T-helper 2 cell (primary cell): Measurements from ENCODE around the gene PRR20C.
"Not testable (repeated sequence)": the region's sequence is repeated elsewhere in the genome, so short reads cannot be mapped to it uniquely, and the experiment has no call there.

Experiments
- DNase-seq, 5 experiments: peaks; one replicate each; pipeline versions ENCODE4 v3.0.0 to v3.0.0-alpha.2; 2012 to 2022
- total RNA-seq, 2 donors: gene quantifications; one replicate each; lab custom pipeline; 2026; lab: John Stamatoyannopoulos, UW

Gene PRR20C
- total RNA-seq, result 0 reads per million in 2 donors

GRCh38 chr13:57153761-57154160 lies at the start of gene PRR20C:
Gene PRR20C (plus strand): TSS chr13:57154061. CDS start chr13:57154448, 387 bp downstream.
- not testable (repeated sequence) for DNase-seq

- DNase-seq, result no peak
Measured at GRCh38 chr13:57114945-57115344, 38.9 kb upstream of the PRR20C start.

GRCh38 chr13:57123681-57124080 lies 30.2 kb upstream of the PRR20C start:
- DNase-seq, result no peak

GRCh38 chr13:57128909-57129308 lies 25.0 kb upstream of the PRR20C start:
- no peak for DNase-seq

- DNase-seq, result no peak
Measured at GRCh38 chr13:57136093-57136492, 17.8 kb upstream of the PRR20C start.

- no peak for DNase-seq
Measured at GRCh38 chr13:57137585-57137984, 16.3 kb upstream of the PRR20C start.

GRCh38 chr13:57138988-57139387 lies 14.9 kb upstream of the PRR20C start:
- no peak for DNase-seq

GRCh38 chr13:57139781-57140180 lies 14.1 kb upstream of the PRR20C start:
- DNase-seq, result not testable (repeated sequence)

- DNase-seq, result not testable (repeated sequence)
Measured at GRCh38 chr13:57140235-57140968, 13.5 kb upstream of the PRR20C start, which contains the start of gene PRR20A. Gene PRR20A (plus strand): TSS chr13:57140918. CDS start chr13:57141305, 387 bp downstream.

GRCh38 chr13:57147188-57147587 lies 6.7 kb upstream of the PRR20C start, which contains the start of gene PRR20B:
Gene PRR20B (plus strand): TSS chr13:57147488. CDS start chr13:57147875, 387 bp downstream.
- not testable (repeated sequence) for DNase-seq

- not testable (repeated sequence) for DNase-seq
Measured at GRCh38 chr13:57148106-57148505, 5.8 kb upstream of the PRR20C start.

- not testable (repeated sequence) for DNase-seq
Measured at GRCh38 chr13:57160332-57160731, 6.5 kb downstream of the PRR20C start, which contains the start of gene PRR20D. Gene PRR20D (plus strand): TSS chr13:57160632. CDS start chr13:57161019, 387 bp downstream.

GRCh38 chr13:57166897-57167296 lies 13.0 kb downstream of the PRR20C start, which contains the start of gene PRR20E:
Gene PRR20E (plus strand): TSS chr13:57167197. CDS start chr13:57167584, 387 bp downstream.
- not testable (repeated sequence) for DNase-seq

- DNase-seq, result no peak
Measured at GRCh38 chr13:57191667-57192066, 37.8 kb downstream of the PRR20C start.
